LNCaP clone FGC (cell line): Measurements from ENCODE around the gene ATP5MC3.
A peak's percentile ranks its signal among the peaks of the same experiment; 100 is the strongest.

Experiments
- DNase-seq: peaks from one replicate; pipeline ENCODE4 v3.0.0-alpha.2; 2011; ENCODE audit warnings: low read depth
- H3K4me3 ChIP-seq: 2 replicates; pipeline ENCODE4 v1.5.1; 2011; ENCODE audit warnings: mild to moderate bottlenecking, low read depth, low read length, control low read depth
- TF ChIP-seq, protein P1 (sequence below): IDR thresholded peaks from 2 replicates; pipeline ENCODE4 v1.5.1; 2012; ENCODE audit warnings: mild to moderate bottlenecking; ENCODE audit not compliant: control insufficient read depth, insufficient read depth; ENCODE audit errors: extremely low read depth

ATP5MC3 gene

DNA sequence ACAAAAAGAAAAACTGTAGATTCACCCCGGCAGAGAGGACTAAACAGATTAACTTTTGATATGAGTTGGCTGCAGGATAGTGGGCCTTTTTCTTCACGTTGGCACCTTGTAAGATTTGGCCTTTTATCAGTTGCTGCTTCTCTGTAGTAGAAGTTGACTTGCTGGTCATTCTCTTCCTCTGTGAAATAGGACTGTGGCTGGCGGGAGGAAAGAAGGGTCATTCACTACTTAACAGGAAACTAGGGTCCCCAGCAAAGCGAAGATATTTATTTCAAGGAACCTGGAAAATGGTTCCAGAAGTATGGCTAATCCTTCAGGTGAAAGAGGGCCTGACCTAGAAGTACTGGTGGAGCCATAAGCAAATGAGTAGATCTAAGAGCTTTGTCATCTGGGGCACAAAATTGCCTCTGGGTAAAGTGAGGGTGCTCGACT, 383 bp upstream of the ATP5MC3 start:
- DNase-seq = no peak
- H3K4me3 ChIP-seq = peak overlapping the region; percentile 91
- TF ChIP-seq, protein P1, sequence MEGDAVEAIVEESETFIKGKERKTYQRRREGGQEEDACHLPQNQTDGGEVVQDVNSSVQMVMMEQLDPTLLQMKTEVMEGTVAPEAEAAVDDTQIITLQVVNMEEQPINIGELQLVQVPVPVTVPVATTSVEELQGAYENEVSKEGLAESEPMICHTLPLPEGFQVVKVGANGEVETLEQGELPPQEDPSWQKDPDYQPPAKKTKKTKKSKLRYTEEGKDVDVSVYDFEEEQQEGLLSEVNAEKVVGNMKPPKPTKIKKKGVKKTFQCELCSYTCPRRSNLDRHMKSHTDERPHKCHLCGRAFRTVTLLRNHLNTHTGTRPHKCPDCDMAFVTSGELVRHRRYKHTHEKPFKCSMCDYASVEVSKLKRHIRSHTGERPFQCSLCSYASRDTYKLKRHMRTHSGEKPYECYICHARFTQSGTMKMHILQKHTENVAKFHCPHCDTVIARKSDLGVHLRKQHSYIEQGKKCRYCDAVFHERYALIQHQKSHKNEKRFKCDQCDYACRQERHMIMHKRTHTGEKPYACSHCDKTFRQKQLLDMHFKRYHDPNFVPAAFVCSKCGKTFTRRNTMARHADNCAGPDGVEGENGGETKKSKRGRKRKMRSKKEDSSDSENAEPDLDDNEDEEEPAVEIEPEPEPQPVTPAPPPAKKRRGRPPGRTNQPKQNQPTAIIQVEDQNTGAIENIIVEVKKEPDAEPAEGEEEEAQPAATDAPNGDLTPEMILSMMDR = no peak

DNA sequence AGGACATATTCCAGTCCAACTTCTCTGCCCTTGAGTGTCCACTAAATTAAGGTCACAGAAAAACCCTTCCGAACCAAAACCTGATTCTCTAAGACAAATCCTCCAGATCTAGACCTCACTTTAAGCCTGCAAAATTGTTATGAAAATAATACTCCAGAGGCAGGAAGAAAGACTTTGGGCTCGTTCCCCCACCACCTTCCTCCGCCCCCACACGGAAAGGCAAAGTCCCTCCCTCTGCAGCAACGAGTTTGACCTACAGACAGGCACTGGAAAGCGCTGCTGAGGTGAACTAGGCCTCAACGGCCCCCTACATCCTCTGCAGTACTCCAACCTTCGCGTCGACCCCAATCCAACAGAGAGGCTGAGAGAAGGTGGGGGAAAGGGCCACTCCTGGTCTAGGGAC, 808 bp downstream of the ATP5MC3 start:
- peak overlapping the region; percentile 91 for H3K4me3 ChIP-seq
- TF ChIP-seq, protein P1 = no peak
- no peak for DNase-seq

DNA sequence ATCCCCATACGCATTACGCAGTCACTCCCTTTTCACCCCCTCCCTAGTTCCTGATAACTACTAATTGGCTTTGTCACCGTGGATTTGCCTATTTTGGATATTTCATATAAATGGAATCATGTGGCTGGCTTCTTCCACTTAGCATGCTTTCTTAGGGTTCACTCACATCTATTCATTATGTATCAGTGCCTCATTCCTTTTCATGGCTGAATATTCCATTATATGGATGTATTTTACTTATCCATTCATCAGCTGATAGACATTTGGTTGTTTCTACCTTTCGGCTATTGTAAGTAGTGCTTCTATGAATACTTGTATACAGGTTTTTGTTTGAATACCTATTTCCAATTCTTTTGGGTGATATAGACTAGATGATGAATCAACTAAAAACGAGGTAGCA, 4.9 kb downstream of the ATP5MC3 start:
- DNase-seq = no peak
- H3K4me3 ChIP-seq = no peak overlapping the region
- TF ChIP-seq, protein P1 = no peak

DNA sequence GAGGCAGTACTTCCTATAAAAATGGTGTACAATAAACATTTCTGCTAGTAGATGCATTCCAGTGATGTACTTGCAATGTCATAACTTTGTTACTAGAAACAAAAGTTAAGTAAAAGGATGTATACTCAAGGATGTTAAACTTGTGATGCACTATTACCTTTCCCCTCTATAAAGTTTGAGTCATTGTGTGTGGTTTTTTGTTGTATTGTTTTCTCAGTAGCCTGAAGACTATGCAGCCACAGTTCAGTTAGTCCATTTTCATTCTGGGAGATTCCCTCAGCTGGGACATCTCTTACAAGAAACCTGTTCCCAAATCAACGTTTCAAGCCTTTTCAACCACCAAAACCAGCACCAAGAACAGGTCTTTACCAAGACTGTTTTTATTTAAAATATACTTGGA, 5.6 kb downstream of the ATP5MC3 start:
- DNase-seq = no peak
- TF ChIP-seq, protein P1 = no peak
- H3K4me3 ChIP-seq = no peak overlapping the region

DNA sequence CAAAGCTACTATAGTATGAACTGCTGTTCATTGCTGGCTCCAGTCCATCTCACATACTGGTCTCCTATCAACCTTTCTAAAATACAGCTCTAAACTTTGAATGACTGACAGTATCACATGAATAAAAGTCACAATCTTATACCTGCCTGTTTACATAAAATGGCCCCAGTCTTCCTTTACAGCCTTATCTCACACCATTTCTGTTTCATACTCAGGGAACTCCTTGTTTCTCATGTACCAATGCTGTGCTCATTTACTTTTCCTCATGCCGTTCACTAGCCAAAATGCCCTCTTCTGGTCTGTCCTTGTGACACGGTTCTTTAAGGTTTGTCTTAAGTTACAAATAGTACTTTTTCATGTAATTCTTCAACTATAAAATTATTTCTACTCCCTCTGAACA, 6.2 kb downstream of the ATP5MC3 start:
- H3K4me3 ChIP-seq = no peak overlapping the region
- DNase-seq = no peak
- TF ChIP-seq, protein P1 = no peak

DNA sequence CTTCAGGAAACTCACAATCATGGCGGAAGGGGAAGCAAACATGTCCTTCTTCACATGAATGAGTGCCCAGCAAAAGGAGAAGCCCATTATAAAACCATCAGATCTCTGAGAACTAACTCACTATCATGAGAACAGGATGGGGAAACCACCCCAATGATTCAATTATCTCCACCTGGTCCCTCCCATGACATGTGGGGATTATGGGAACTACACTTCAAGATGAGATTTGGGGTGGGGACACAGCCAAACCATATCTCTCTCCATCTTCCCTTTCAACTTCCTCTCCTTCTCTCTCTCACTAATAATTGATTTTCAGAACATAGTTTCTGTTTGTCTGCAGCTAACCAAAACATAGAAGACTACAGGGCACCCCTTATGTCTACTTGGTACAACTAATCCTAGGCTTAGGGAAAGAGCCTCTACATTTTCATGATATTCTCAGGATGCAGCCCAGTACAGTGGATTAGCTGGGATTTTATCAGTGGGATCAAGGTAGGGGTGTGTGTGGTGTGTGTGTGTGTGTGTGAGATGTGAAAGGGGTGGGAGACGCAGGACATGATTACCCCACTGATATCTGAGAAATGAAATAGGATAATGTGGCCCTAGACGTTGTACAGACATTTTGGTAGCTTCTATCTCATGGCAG, 10.7 kb downstream of the ATP5MC3 start:
- no peak overlapping the region for H3K4me3 ChIP-seq
- TF ChIP-seq, protein P1 = no peak
- no peak for DNase-seq

DNA sequence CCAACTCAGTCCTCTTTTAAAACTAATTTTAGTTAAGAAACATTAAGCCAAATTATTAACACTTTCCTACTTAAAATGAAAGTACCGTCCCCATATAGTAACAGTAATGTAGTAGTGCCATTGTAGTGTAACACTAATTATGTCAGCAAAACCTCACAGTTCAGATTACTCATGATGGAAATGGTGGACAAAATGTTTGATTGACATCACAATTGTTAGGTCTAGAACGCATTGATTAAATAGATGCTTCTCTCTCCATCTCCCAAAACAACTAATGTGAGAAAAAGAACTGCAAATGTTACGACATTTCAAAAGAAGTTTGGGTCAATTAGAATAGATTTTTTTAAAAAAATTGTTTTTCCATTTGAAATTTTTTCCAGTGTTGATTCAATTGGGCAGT, 12.3 kb downstream of the ATP5MC3 start:
- TF ChIP-seq, protein P1 = no peak
- H3K4me3 ChIP-seq = peak overlapping the region; percentile 74
- DNase-seq = no peak
